GM12878 (cell line): ENCODE results near the gene ECI1. TPM values are rescaled to one million over a fixed set of nuclear protein-coding genes. Genes with fewer than 3 reads are reported as not detected.
A peak's percentile ranks its signal among the peaks of the same experiment; 100 is the strongest.

Experiments
- CBX5 ChIP-seq: sonication (generic); IDR thresholded peaks from 2 replicates; pipeline ENCODE4 v1.6.1; 2016; ENCODE audit warnings: low read depth, moderate library complexity, mild to moderate bottlenecking, inconsistent platforms
- CTCF ChIP-seq, 3 experiments: IDR thresholded peaks in 2 of 3; conservative IDR thresholded peaks in 1 of 3; 2 replicates each; pipeline ENCODE4 v1.5.1; 2011; ENCODE audit warnings: low read depth in 3 of 3, low read length in 3 of 3, mild to moderate bottlenecking in 3 of 3, control low read depth in 2 of 3, moderate library complexity in 2 of 3, inconsistent platforms in 1 of 3, mixed read lengths in 1 of 3; ENCODE audit not compliant: control insufficient read depth in 2 of 3, insufficient read depth in 1 of 3; ENCODE audit errors: extremely low read depth in 1 of 3
- DPF2 ChIP-seq: fragments of 450-650 bp; IDR thresholded peaks from 2 replicates; pipeline ENCODE4 v1.6.1; 2017; ENCODE audit warnings: mild to moderate bottlenecking
- ESRRA ChIP-seq: IDR thresholded peaks from 2 replicates; pipeline ENCODE4 v1.6.1; 2012; ENCODE audit warnings: mild to moderate bottlenecking, low read length, improper control_type of control experiment
- GABPA ChIP-seq: IDR thresholded peaks from 2 replicates; pipeline ENCODE4 v1.6.1; 2014; ENCODE audit warnings: antibody characterized with exemption, low read depth, mild to moderate bottlenecking, inconsistent platforms
- HCFC1 ChIP-seq: fragments of 150-350 bp; IDR thresholded peaks from 2 replicates; pipeline ENCODE4 v1.6.1; 2014; ENCODE audit warnings: low read length
- HSF1 ChIP-seq: fragments of 150-350 bp; IDR thresholded peaks from 2 replicates; pipeline ENCODE4 v1.6.1; 2014; ENCODE audit warnings: mild to moderate bottlenecking, low read depth, low read length
- IRF5 ChIP-seq: fragments of 450-650 bp; IDR thresholded peaks from 2 replicates; pipeline ENCODE4 v1.6.1; 2017; ENCODE audit warnings: borderline replicate concordance
- NFXL1 ChIP-seq: fragments of 450-650 bp; IDR thresholded peaks from 2 replicates; pipeline ENCODE4 v1.6.1; 2017; ENCODE audit warnings: antibody characterized with exemption, mild to moderate bottlenecking, borderline replicate concordance
- NKRF ChIP-seq: fragments of 450-650 bp; conservative IDR thresholded peaks from 2 replicates; pipeline ENCODE4 v1.6.1; 2017; ENCODE audit warnings: mild to moderate bottlenecking, moderate library complexity
- PAX8 ChIP-seq: fragments of 450-650 bp; IDR thresholded peaks from 2 replicates; pipeline ENCODE4 v1.6.1; 2017; ENCODE audit warnings: mild to moderate bottlenecking, moderate library complexity
- RFX5 ChIP-seq: IDR thresholded peaks from 2 replicates; pipeline ENCODE4 v1.6.1; 2011; ENCODE audit warnings: low read depth, low read length, improper control_type of control experiment
- TBL1XR1 ChIP-seq: IDR thresholded peaks from 2 replicates; pipeline ENCODE4 v1.6.1; 2012; ENCODE audit warnings: low read depth, low read length, improper control_type of control experiment
- ZBTB33 ChIP-seq: fragments of 450-650 bp; IDR thresholded peaks from 2 replicates; pipeline ENCODE4 v1.6.1; 2017; ENCODE audit warnings: mild to moderate bottlenecking
- ZBTB40 ChIP-seq: fragments of 450-650 bp; IDR thresholded peaks from 2 replicates; pipeline ENCODE4 v1.6.1; 2016; ENCODE audit warnings: mild to moderate bottlenecking, moderate library complexity, borderline replicate concordance
- ZNF622 ChIP-seq: fragments of 450-650 bp; IDR thresholded peaks from 2 replicates; pipeline ENCODE4 v1.6.1; 2017; ENCODE audit warnings: mild to moderate bottlenecking, inconsistent platforms
- polyA plus RNA-seq, 11 experiments: library from polyadenylated mRNA; depleted of rRNA in 4 of 11; unstranded in 6 of 11; stranded (reverse) in 5 of 11; fragments of >200 nt; fragmentation: Nextera tagmentation in 4 of 11; fragmentation: Illumina TruSeq in 1 of 11; extraction: Ambion mirVana in 4 of 11; extraction: Trizol in 1 of 11; gene quantifications; 1 replicate in 1 of 11; 2 replicates in 10 of 11; pipeline versions ENCODE4 v1.2.1 to v1.2.3, GENCODE V29; 2011 to 2016; ENCODE audit warnings: inconsistent platforms in 2 of 11, missing spikeins in 2 of 11, low read depth in 1 of 11
- total RNA-seq, 4 experiments: library from RNA; depleted of rRNA in 3 of 4; stranded (reverse); fragments of >200 nt in 3 of 4; fragmentation: Illumina TruSeq in 1 of 4; extraction: Trizol in 1 of 4; gene quantifications; 2 replicates each; pipeline versions ENCODE4 v1.2.1 to v1.2.3, GENCODE V29; 2013 to 2021

Gene ECI1
- total and polyA plus RNA-seq, 10 of the 15 experiments (the other 5 are each of a cell fraction or from before 2014, with no cell fraction given): 2.2 to 82.1 (median 24.8) TPM

- TF ChIP-seq ZBTB33 (no peak), NFXL1 (no peak), ZBTB40 (peak; percentile 30; the same call in 1 of the 2 replicates), GABPA (no peak), CTCF (IDR thresholded peaks at IDR 0.05 in 2 of 3, conservative IDR thresholded peaks at IDR 0.05 in 1 of 3; ENCODE audit: control insufficient read depth in 2 of 3, extremely low read depth in 1 of 3, insufficient read depth in 1 of 3, low read depth in 3 of 3, low read length in 3 of 3) (no peak), DPF2 (peak; percentile 76), RFX5 (no peak), ESRRA (no peak), NKRF (peak; percentile 90), PAX8 (no peak), TBL1XR1 (no peak), HSF1 (no peak), ZNF622 (no peak), IRF5 (no peak), HCFC1 (peak; percentile 68), CBX5 (no peak)
Measured at GRCh38 chr16:2223221-2223941, 28.0 kb downstream of the ECI1 start, which contains the start of gene E4F1 (continued).
